PC-3 (cell line): ENCODE data around the gene ANKS1A. TPM values are rescaled to one million over a fixed set of nuclear protein-coding genes. Genes with fewer than 3 reads are reported as not detected.

Source experiments
- ATAC-seq: fragments of 200-7000 bp; cut with Tn5 transposase; 2 replicates; pipeline ENCODE4 v1.9.1; 2020; ENCODE audit warnings: mild to moderate bottlenecking, moderate library complexity
- BruUV-seq: library from RNA; stranded (reverse); fragments of 400-500 nt; replicated peaks from 2 replicates; lab custom pipeline; 2021; lab: Mats Ljungman, UMichigan
- CTCF ChIA-PET: fragments of 300-600 bp; sonication (Branson Sonifier 250); formaldehyde crosslinking; loops from one replicate; lab custom pipeline; 2022; ENCODE audit warnings: antibody characterized with exemption; lab: Charles Lee
- POLR2A ChIA-PET: fragments of 300-600 bp; sonication (Branson Sonifier 250); formaldehyde crosslinking; loops from one replicate; lab custom pipeline; 2022; ENCODE audit warnings: antibody characterized with exemption; ENCODE audit not compliant: unreplicated experiment; lab: Charles Lee
- DNase-seq: peaks from one replicate; pipeline ENCODE4 v3.0.0-alpha.2; 2015
- H2AFZ ChIP-seq: fragments of 300-600 bp; sonication (generic); 2 replicates; pipeline ENCODE4 v1.6.0; 2016; ENCODE audit warnings: antibody characterized with exemption, low read length
- H3F3A ChIP-seq: fragments of 300-600 bp; sonication (generic); one replicate; pipeline ENCODE4 v1.6.0; 2017; ENCODE audit warnings: antibody characterized with exemption, low read length, control low read depth, mild to moderate bottlenecking; ENCODE audit not compliant: unreplicated experiment
- H3K27ac ChIP-seq: fragments of 300-600 bp; sonication (generic); 2 replicates; pipeline ENCODE4 v1.5.1; 2016; ENCODE audit warnings: mild to moderate bottlenecking, low read length
- H3K27me3 ChIP-seq: fragments of 300-600 bp; sonication (generic); 2 replicates; pipeline ENCODE4 v1.6.1; 2016; ENCODE audit warnings: low read length, mixed read lengths
- H3K36me3 ChIP-seq: fragments of 300-600 bp; sonication (generic); 2 replicates; pipeline ENCODE4 v1.6.1; 2016; ENCODE audit warnings: low read depth, mixed run types, low read length, mixed read lengths
- H3K4me1 ChIP-seq: fragments of 300-600 bp; sonication (generic); 2 replicates; pipeline ENCODE4 v1.5.1; 2016; ENCODE audit warnings: low read length; ENCODE audit not compliant: insufficient read depth
- H3K4me2 ChIP-seq: fragments of 300-600 bp; sonication (generic); 2 replicates; pipeline ENCODE4 v1.6.0; 2016; ENCODE audit warnings: low read length
- H3K4me3 ChIP-seq: fragments of 300-600 bp; sonication (generic); 2 replicates; pipeline ENCODE4 v1.5.1; 2016; ENCODE audit warnings: mild to moderate bottlenecking, low read length, mixed read lengths
- H3K79me2 ChIP-seq: fragments of 300-600 bp; sonication (generic); 2 replicates; pipeline ENCODE4 v1.6.1; 2017; ENCODE audit warnings: low read length, mixed read lengths
- H3K9ac ChIP-seq: fragments of 300-600 bp; sonication (generic); 2 replicates; pipeline ENCODE4 v1.6.0; 2016; ENCODE audit warnings: mild to moderate bottlenecking, low read length
- H3K9me2 ChIP-seq: fragments of 300-600 bp; sonication (generic); replicated peaks from 2 replicates; pipeline ENCODE4 v1.6.1; 2016; ENCODE audit warnings: mixed run types, low read length, mixed read lengths
- H3K9me3 ChIP-seq: fragments of 300-600 bp; sonication (generic); 2 replicates; pipeline ENCODE4 v1.6.1; 2016; ENCODE audit warnings: low read length, mixed read lengths
- H4K20me1 ChIP-seq: fragments of 300-600 bp; sonication (generic); 2 replicates; pipeline ENCODE4 v1.6.1; 2016; ENCODE audit warnings: low read length, mixed read lengths
- EZH2 ChIP-seq: fragments of 300-600 bp; sonication (generic); IDR thresholded peaks from one replicate; pipeline ENCODE4 v1.6.1; 2017; ENCODE audit warnings: antibody characterized with exemption, mild to moderate bottlenecking, low read length; ENCODE audit not compliant: unreplicated experiment
- EZH2phosphoT487 ChIP-seq: fragments of 300-600 bp; sonication (generic); IDR thresholded peaks from 2 replicates; pipeline ENCODE4 v1.6.1; 2018; ENCODE audit warnings: mild to moderate bottlenecking, antibody characterized with exemption, low read length, borderline replicate concordance
- intact Hi-C: fragments of 100-400 bp; cut with micrococcal nuclease; formaldehyde crosslinking; loops from 2 replicates; pipeline ENCODE4 v1.9.0; 2023
- total RNA-seq: library from RNA; depleted of rRNA; stranded (reverse); fragments of >200 nt; gene quantifications from 2 replicates; pipeline ENCODE4 v1.2.3, GENCODE V29; 2014
- TF ChIP-seq, protein P1 (sequence below): fragments of 300-600 bp; sonication (generic); conservative IDR thresholded peaks from 2 replicates; pipeline ENCODE4 v1.5.1; 2017; ENCODE audit warnings: antibody characterized with exemption, low read depth, mild to moderate bottlenecking, low read length

ANKS1A gene
- total RNA-seq, 1 experiment from 2014 or later, result 18.8 TPM

- H3K9ac ChIP-seq, result no peak overlapping the region
- intact Hi-C loops, result no loop called here
- DNase-seq (no peak), ATAC-seq (no peak)
- no peak overlapping the region for H3K27ac ChIP-seq
- no TSS peak for BruUV-seq
- POLR2A ChIA-PET, result no interaction called here
- no peaks in the 10 kb centered on the region for H3K9me3 ChIP-seq
- no peaks in the 10 kb centered on the region for H3K9me2 ChIP-seq
- CTCF ChIA-PET, result no interaction called here
- no peak overlapping the region for H3K4me2 ChIP-seq
- no peaks in the 10 kb centered on the region for H3F3A ChIP-seq
- H3K27me3 ChIP-seq, result no peaks in the 10 kb centered on the region
- no peak overlapping the region for H2AFZ ChIP-seq
- no peak overlapping the region for H3K4me3 ChIP-seq
- no peaks in the 10 kb centered on the region for H4K20me1 ChIP-seq
- TF ChIP-seq EZH2phosphoT487 (no peak), EZH2 (no peak)
- TF ChIP-seq, protein P1, sequence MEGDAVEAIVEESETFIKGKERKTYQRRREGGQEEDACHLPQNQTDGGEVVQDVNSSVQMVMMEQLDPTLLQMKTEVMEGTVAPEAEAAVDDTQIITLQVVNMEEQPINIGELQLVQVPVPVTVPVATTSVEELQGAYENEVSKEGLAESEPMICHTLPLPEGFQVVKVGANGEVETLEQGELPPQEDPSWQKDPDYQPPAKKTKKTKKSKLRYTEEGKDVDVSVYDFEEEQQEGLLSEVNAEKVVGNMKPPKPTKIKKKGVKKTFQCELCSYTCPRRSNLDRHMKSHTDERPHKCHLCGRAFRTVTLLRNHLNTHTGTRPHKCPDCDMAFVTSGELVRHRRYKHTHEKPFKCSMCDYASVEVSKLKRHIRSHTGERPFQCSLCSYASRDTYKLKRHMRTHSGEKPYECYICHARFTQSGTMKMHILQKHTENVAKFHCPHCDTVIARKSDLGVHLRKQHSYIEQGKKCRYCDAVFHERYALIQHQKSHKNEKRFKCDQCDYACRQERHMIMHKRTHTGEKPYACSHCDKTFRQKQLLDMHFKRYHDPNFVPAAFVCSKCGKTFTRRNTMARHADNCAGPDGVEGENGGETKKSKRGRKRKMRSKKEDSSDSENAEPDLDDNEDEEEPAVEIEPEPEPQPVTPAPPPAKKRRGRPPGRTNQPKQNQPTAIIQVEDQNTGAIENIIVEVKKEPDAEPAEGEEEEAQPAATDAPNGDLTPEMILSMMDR, result no peak
- H3K36me3 ChIP-seq, result no peaks in the 10 kb centered on the region
- no peaks in the 10 kb centered on the region for H3K4me1 ChIP-seq
- H3K79me2 ChIP-seq, result no peaks in the 10 kb centered on the region
Observed at GRCh38 chr6:35069262-35069661, 180.2 kb downstream of the ANKS1A start.

GRCh38 chr6:35070111-35070510 is 181.1 kb downstream of the ANKS1A start:
- CTCF ChIA-PET, result interaction anchor here (0.6 kb wide), 1 partner anchor 10 kb away, joined by 3 read pairs; no protein-coding TSS in a partner anchor

DNA sequence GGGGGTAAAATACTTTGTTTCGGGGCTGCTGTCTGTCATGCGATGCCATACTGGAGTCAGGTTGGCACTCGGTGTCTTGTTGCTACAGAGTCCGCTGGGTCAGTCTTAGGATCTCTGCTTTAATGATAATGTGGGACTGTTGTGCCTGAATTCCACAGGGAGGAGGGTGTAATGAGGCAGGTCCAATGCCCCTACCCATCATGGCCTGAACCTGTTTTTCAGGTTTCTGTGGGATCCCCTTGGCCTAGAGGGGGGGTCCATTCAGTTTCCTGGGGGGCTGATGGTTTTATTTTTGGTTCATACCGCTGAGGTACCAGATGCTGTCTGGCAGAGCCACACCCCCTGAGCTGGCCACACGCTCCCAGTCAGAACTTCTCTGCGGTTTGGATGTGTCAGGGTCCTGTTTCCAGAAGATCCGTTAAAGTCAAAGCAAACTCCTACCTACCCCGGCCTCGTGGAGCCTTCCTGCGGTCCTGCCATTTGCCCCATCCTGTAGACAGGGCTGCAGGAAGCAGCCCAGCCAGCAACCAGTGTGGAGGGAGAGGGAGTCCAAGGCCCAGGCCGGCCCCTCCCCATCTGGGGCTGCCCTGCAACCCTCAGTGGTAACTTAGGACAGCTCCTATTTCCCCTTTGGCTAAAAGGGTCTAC is 182.4 kb downstream of the ANKS1A start:
- H3K4me2 ChIP-seq, result no peak overlapping the region
- TF ChIP-seq, protein P1, result no peak
- no peak for TF ChIP-seq EZH2phosphoT487
- no peak for TF ChIP-seq EZH2

More at GRCh38 chr6:35070111-35070510, 181.1 kb downstream of the ANKS1A start:
- TF ChIP-seq EZH2 (no peak), EZH2phosphoT487 (no peak)
- TF ChIP-seq, protein P1, result no peak
- ATAC-seq (no peak), DNase-seq (no peak)
- H3K36me3 ChIP-seq, result no peaks in the 10 kb centered on the region
- no peak overlapping the region for H3K9ac ChIP-seq
- no peaks in the 10 kb centered on the region for H3K79me2 ChIP-seq
- no peak overlapping the region for H3K4me3 ChIP-seq
- intact Hi-C loops, result no loop called here
- no peak overlapping the region for H3K4me2 ChIP-seq
- H3F3A ChIP-seq, result no peaks in the 10 kb centered on the region
- no peaks in the 10 kb centered on the region for H3K27me3 ChIP-seq
- no TSS peak for BruUV-seq
- H3K9me2 ChIP-seq, result no peaks in the 10 kb centered on the region
- no peak overlapping the region for H2AFZ ChIP-seq
- no peaks in the 10 kb centered on the region for H3K9me3 ChIP-seq
- POLR2A ChIA-PET, result no interaction called here
- no peak overlapping the region for H3K27ac ChIP-seq
- H3K4me1 ChIP-seq, result no peaks in the 10 kb centered on the region
- no peaks in the 10 kb centered on the region for H4K20me1 ChIP-seq

More for the DNA sequence above, 182.4 kb downstream of the ANKS1A start:
- Histone ChIP-seq H3K4me3 (no peak overlapping the region), H3K79me2 (no peaks in the 10 kb centered on the region), H4K20me1 (no peaks in the 10 kb centered on the region), H3K9me2 (no peaks in the 10 kb centered on the region), H2AFZ (no peak overlapping the region), H3K36me3 (no peaks in the 10 kb centered on the region), H3K27ac (no peak overlapping the region), H3K9ac (no peak overlapping the region), H3K27me3 (no peaks in the 10 kb centered on the region), H3F3A (no peaks in the 10 kb centered on the region), H3K9me3 (no peaks in the 10 kb centered on the region), H3K4me1 (no peaks in the 10 kb centered on the region)
- no TSS peak for BruUV-seq
- intact Hi-C loops, result no loop called here
- DNase-seq, result no peak
- ChIA-PET POLR2A (no interaction called here), CTCF (no interaction called here)
- ATAC-seq, result no peak
